Measurements from ENCODE around the gene OTULIN. TPM values are rescaled to one million over a fixed set of nuclear protein-coding genes. Genes with fewer than 3 reads are reported as not detected.

OTULIN gene
- total RNA-seq, 1 experiment from 2014 or later, result 36.0 TPM

DNA sequence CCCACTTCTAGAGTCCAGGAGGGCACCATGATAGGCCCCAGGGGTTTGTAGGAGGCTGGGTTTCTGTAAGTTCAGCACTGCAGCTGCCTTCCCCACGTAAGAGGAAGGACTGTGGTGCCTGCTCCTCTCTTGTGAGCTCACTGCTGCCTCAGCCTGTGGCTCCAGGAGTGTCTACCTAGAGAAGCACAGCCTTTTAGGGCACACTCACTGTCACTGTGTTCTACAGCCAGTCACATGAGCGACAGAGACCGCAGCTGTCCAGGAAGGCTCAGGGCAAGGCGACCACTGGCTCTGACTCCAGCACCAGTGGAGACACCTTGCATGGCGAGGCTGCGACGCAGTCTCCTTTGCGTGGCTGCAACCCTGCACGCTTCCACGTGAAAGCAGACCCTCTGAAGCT lies 72.8 kb downstream of the OTULIN start:
- intact Hi-C loops (cut with micrococcal nuclease; ENCODE audit: unreplicated experiment), result no loop called here
- TF ChIP-seq, protein P1, sequence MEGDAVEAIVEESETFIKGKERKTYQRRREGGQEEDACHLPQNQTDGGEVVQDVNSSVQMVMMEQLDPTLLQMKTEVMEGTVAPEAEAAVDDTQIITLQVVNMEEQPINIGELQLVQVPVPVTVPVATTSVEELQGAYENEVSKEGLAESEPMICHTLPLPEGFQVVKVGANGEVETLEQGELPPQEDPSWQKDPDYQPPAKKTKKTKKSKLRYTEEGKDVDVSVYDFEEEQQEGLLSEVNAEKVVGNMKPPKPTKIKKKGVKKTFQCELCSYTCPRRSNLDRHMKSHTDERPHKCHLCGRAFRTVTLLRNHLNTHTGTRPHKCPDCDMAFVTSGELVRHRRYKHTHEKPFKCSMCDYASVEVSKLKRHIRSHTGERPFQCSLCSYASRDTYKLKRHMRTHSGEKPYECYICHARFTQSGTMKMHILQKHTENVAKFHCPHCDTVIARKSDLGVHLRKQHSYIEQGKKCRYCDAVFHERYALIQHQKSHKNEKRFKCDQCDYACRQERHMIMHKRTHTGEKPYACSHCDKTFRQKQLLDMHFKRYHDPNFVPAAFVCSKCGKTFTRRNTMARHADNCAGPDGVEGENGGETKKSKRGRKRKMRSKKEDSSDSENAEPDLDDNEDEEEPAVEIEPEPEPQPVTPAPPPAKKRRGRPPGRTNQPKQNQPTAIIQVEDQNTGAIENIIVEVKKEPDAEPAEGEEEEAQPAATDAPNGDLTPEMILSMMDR (IDR thresholded peaks at IDR 0.05; ENCODE audit: unreplicated experiment), result no peak
- DNase-seq, result no peak
- BruUV-seq (replicated peaks), result no TSS peak
- Mint-ChIP-seq H3K27me3 (ENCODE audit: unreplicated experiment) (no peaks in the 10 kb centered on the region), H3K4me1 (ENCODE audit: low read depth, unreplicated experiment) (no peaks in the 10 kb centered on the region), H3K27ac (ENCODE audit: unreplicated experiment) (no peak overlapping the region), H3K36me3 (ENCODE audit: insufficient read depth, unreplicated experiment) (peaks cover 9% of the 10 kb centered on the region), H3K9me3 (ENCODE audit: low read depth, unreplicated experiment) (no peaks in the 10 kb centered on the region), H3K4me3 (ENCODE audit: low read depth, unreplicated experiment) (no peak overlapping the region)
- CTCF ChIA-PET, result no interaction called here

- no peaks in the 10 kb centered on the region for H3K9me3 Mint-ChIP-seq (ENCODE audit: low read depth, unreplicated experiment)
- no peak overlapping the region for H3K27ac Mint-ChIP-seq (ENCODE audit: unreplicated experiment)
- no peak overlapping the region for H3K4me3 Mint-ChIP-seq (ENCODE audit: low read depth, unreplicated experiment)
- TF ChIP-seq, protein P1 (IDR thresholded peaks at IDR 0.05; ENCODE audit: unreplicated experiment), result no peak
- no peak for DNase-seq
- H3K27me3 Mint-ChIP-seq (ENCODE audit: unreplicated experiment), result no peaks in the 10 kb centered on the region
- BruUV-seq (replicated peaks), result no TSS peak
- CTCF ChIA-PET, result interaction anchor here (0.7 kb wide), 1 partner anchor 45 kb away, joined by 3 read pairs; no protein-coding TSS in a partner anchor
- peaks cover 17% of the 10 kb centered on the region for H3K36me3 Mint-ChIP-seq (ENCODE audit: insufficient read depth, unreplicated experiment)
- no peaks in the 10 kb centered on the region for H3K4me1 Mint-ChIP-seq (ENCODE audit: low read depth, unreplicated experiment)
- intact Hi-C loops (cut with micrococcal nuclease; ENCODE audit: unreplicated experiment), result no loop called here
Observed at GRCh38 chr5:14738050-14738449, 73.5 kb downstream of the OTULIN start.

- no peak overlapping the region for H3K27ac Mint-ChIP-seq (ENCODE audit: unreplicated experiment)
- no peak for DNase-seq
- H3K9me3 Mint-ChIP-seq (ENCODE audit: low read depth, unreplicated experiment), result no peaks in the 10 kb centered on the region
Observed at GRCh38 chr5:14739538-14739937, 75.0 kb downstream of the OTULIN start.

DNA sequence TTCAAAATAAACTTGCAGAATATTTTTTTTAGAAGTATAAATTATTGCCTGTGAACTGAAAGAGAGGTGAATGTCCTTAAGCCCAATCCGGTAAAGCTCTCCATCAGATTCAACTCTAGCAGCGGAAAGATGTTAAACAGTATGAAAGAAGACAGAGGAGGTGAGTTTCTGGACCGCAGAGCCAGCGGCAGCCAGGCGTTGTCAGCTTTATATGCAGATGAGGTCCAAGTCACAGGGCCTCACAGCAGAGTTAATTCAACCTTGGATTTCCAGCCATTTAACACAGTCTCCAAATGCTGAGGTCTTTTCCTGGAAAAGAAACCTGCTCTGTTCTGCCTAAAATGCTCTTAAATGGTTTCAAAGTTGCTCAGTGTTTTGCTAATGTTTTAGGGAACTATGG lies 75.5 kb downstream of the OTULIN start:
- Mint-ChIP-seq H3K27ac (ENCODE audit: unreplicated experiment) (no peak overlapping the region), H3K4me3 (ENCODE audit: low read depth, unreplicated experiment) (no peak overlapping the region), H3K27me3 (ENCODE audit: unreplicated experiment) (no peaks in the 10 kb centered on the region), H3K9me3 (ENCODE audit: low read depth, unreplicated experiment) (no peaks in the 10 kb centered on the region), H3K4me1 (ENCODE audit: low read depth, unreplicated experiment) (no peaks in the 10 kb centered on the region), H3K36me3 (ENCODE audit: insufficient read depth, unreplicated experiment) (peaks cover 9% of the 10 kb centered on the region)
- BruUV-seq (replicated peaks), result no TSS peak
- CTCF ChIA-PET, result no interaction called here
- DNase-seq, result no peak
- TF ChIP-seq, protein P1 (IDR thresholded peaks at IDR 0.05; ENCODE audit: unreplicated experiment), result no peak
- intact Hi-C loops (cut with micrococcal nuclease; ENCODE audit: unreplicated experiment), result no loop called here

More at GRCh38 chr5:14739538-14739937, 75.0 kb downstream of the OTULIN start:
- Mint-ChIP-seq H3K36me3 (ENCODE audit: insufficient read depth, unreplicated experiment) (peaks cover 11% of the 10 kb centered on the region), H3K4me1 (ENCODE audit: low read depth, unreplicated experiment) (no peaks in the 10 kb centered on the region), H3K27me3 (ENCODE audit: unreplicated experiment) (no peaks in the 10 kb centered on the region), H3K4me3 (ENCODE audit: low read depth, unreplicated experiment) (no peak overlapping the region)
- CTCF ChIA-PET, result no interaction called here
- TF ChIP-seq, protein P1 (IDR thresholded peaks at IDR 0.05; ENCODE audit: unreplicated experiment), result no peak
- intact Hi-C loops (cut with micrococcal nuclease; ENCODE audit: unreplicated experiment), result no loop called here
- no TSS peak for BruUV-seq (replicated peaks)
